Sigmoid colon (tissue), 7 donors: ENCODE results near the gene DUSP22. TPM values are rescaled to one million over a fixed set of nuclear protein-coding genes. Genes with fewer than 3 reads are reported as not detected.

Experiments used
- DNase-seq: peaks from one replicate; pipeline ENCODE4 v3.0.0-alpha.2; 2019
- H3K27ac ChIP-seq, 4 donors: fragments of 200-600 bp; sonication (generic); one replicate each; pipeline ENCODE4 v1.5.1; 2016 to 2019; ENCODE audit warnings: mild to moderate bottlenecking in 1 of 4
- H3K27me3 ChIP-seq, 3 donors: fragments of 200-600 bp; sonication (generic); one replicate each; pipeline ENCODE4 v1.5.1; 2019; ENCODE audit warnings: mild to moderate bottlenecking in 1 of 3
- H3K36me3 ChIP-seq, 4 donors: fragments of 200-600 bp; sonication (generic); one replicate each; pipeline ENCODE4 v1.5.1; 2016 to 2019
- H3K4me1 ChIP-seq, 4 donors: fragments of 200-600 bp; sonication (generic); one replicate each; pipeline ENCODE4 v1.5.1; 2017 to 2019
- H3K4me3 ChIP-seq, 4 donors: fragments of 200-600 bp; sonication (generic); one replicate each; pipeline ENCODE4 v1.5.1; 2017 to 2019; ENCODE audit warnings: mild to moderate bottlenecking in 2 of 4, moderate library complexity in 1 of 4
- H3K9me3 ChIP-seq, 4 donors: fragments of 200-600 bp in 3 of 4; sonication (generic) in 3 of 4; one replicate each; pipeline versions ENCODE4 v1.5.1 to v1.6.1; 2013 to 2019
- CTCF ChIP-seq, 4 experiments: fragments of 450-650 bp in 3 of 4; fragments of 200-600 bp in 1 of 4; IDR thresholded peaks; one replicate each; pipeline ENCODE4 v1.5.1; 2016 to 2019; ENCODE audit warnings: antibody characterized with exemption in 4 of 4, mild to moderate bottlenecking in 3 of 4, moderate library complexity in 2 of 4
- EP300 ChIP-seq, 4 donors: sonication (generic); formaldehyde crosslinking; IDR thresholded peaks; one replicate each; pipeline ENCODE4 v1.6.1; 2017; ENCODE audit warnings: antibody characterized with exemption in 4 of 4
- POLR2A ChIP-seq, 2 donors: fragments of 450-650 bp; IDR thresholded peaks; one replicate each; pipeline ENCODE4 v1.6.1; 2016; ENCODE audit warnings: antibody characterized with exemption in 2 of 2, mild to moderate bottlenecking in 2 of 2, moderate library complexity in 2 of 2
- POLR2AphosphoS5 ChIP-seq, 4 donors: sonication (generic); formaldehyde crosslinking; IDR thresholded peaks; one replicate each; pipeline ENCODE4 v1.6.1; 2017; ENCODE audit warnings: antibody characterized with exemption in 4 of 4
- WGBS, 2 donors: extraction: QIAGEN DNeasy Blood & Tissue Kit; methylation state at CpG; one replicate each; pipeline ENCODE4 v1.1.7; 2013; 5-methylcytosine and 5-hydroxymethylcytosine counted together
- intact Hi-C: fragments of 100-400 bp; cut with DNase I; formaldehyde crosslinking; loops from one replicate; pipeline ENCODE4 v1.15.1; 2023
- polyA plus RNA-seq, 3 donors: library from polyadenylated mRNA; stranded (reverse); fragments of 200-250 nt; gene quantifications; one replicate each; pipeline ENCODE4 v1.2.3, GENCODE V29; 2013
- total RNA-seq, 4 donors: library from RNA; depleted of rRNA; stranded (reverse); fragments of >200 nt; gene quantifications; one replicate each; pipeline ENCODE4 v1.1.0, GENCODE V29; 2016
- donor health status: healthy with polysubstance abuse.
- donor health status: Bipolar disorder and iron deficiency.
- donor health status: healthy.

The DUSP22 gene
- total and polyA plus RNA-seq, 7 donors = 15.7 to 113 (median 55.6) TPM

GRCh38 chr6:389622-390021, 97.3 kb downstream of the DUSP22 start:
- TF ChIP-seq CTCF (IDR thresholded peaks at IDR 0.05) (no peak), POLR2AphosphoS5 (IDR thresholded peaks at IDR 0.05) (no peak)
- intact Hi-C loops = no loop called here

GRCh38 chr6:390914-391558, 98.7 kb downstream of the DUSP22 start:
- Histone ChIP-seq H3K27ac (no peak overlapping the region), H3K27me3 (peaks cover 26 to 94% (median 41%) of the 10 kb centered on the region in 3 donors), H3K9me3 (no peaks in the 10 kb centered on the region), H3K36me3 (no peaks in the 10 kb centered on the region), H3K4me1 (peaks cover 0 to 33% (median 29%) of the 10 kb centered on the region in 4 donors), H3K4me3 (peak overlapping the region in 3 of 4 donors; percentile 32 to 50 (median 45))
- TF ChIP-seq CTCF (IDR thresholded peaks at IDR 0.05) (no peak), POLR2A (IDR thresholded peaks at IDR 0.05) (no peak), EP300 (IDR thresholded peaks at IDR 0.05) (no peak), POLR2AphosphoS5 (IDR thresholded peaks at IDR 0.05) (no peak)
- no peak for DNase-seq
- intact Hi-C loops = no loop called here
- 2 to 6% methylated on average over 44 of the region's 44 CpGs for WGBS, 2 donors

More at GRCh38 chr6:389622-390021, 97.3 kb downstream of the DUSP22 start:
- WGBS, 2 donors = 33 to 43% methylated on average over 8 of the region's 8 CpGs
- peaks cover 0 to 33% (median 29%) of the 10 kb centered on the region in 4 donors for H3K4me1 ChIP-seq
- H3K9me3 ChIP-seq = no peaks in the 10 kb centered on the region
- H3K4me3 ChIP-seq = no peak overlapping the region
- peaks cover 26 to 80% (median 41%) of the 10 kb centered on the region in 3 donors for H3K27me3 ChIP-seq
- no peaks in the 10 kb centered on the region for H3K36me3 ChIP-seq
- no peak for DNase-seq
- no peak overlapping the region for H3K27ac ChIP-seq

DNA sequence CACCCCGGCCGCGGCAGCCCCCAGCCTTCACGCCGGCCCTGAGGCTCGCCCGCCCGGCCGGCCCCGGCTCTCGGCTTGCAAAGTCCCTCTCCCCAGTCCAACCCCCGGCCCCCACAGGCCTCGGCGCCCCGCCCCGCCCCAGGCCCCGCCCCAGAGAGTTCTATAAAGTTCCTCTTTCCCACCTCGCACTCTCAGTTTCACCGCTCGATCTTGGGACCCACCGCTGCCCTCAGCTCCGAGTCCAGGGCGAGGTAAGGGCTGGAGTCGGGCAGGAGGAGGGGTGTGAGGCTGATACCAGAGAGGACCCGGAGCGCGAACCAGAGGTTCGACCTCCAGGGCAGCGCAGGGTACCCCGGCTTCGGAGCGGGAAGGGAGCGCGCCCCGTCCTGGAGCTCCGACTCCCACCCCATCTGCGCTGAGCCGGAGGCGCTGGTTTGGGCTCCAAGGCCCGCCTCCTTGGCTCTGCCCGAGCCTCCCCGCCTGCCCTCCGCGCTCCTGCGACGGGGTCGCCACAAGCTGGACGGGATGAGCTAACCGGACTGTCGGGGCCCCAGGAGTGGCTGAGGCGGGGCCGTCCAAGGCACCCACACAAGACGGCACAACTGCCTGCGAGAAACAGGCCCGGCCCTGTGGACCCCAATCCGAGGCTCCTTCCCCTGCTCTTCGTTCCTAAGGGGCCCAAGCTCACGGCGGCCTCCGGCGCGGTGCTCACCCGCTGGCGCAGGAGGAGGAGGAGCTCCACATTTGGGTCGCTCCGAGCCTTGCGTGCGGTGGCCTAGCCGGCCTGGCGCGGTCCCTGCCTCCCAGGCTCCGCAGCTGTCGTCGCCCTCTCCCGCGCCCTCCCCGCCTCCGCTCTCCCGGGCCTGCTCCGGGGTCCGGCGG, 99.5 kb downstream of the DUSP22 start, which contains the start of gene IRF4:
Gene IRF4, plus strand, starts transcription at position 194 of the 882 bp plus-strand sequence. CDS start 1,401 bp downstream, outside the sequence.
- Histone ChIP-seq H3K4me3 (peak within 1 kb of the TSS in 3 of 4 donors; percentile 32 to 50 (median 45)), H3K27ac (no peak within 1 kb of the TSS), H3K9me3 (no peaks in the 10 kb centered on the region), H3K27me3 (peaks cover 26 to 89% (median 41%) of the 10 kb centered on the region in 3 donors), H3K4me1 (peaks cover 0 to 33% (median 29%) of the 10 kb centered on the region in 4 donors), H3K36me3 (no peaks in the 10 kb centered on the region)
- WGBS, 2 donors = 1 to 6% methylated on average over 82 of the region's 82 CpGs
- TF ChIP-seq CTCF (IDR thresholded peaks at IDR 0.05) (no peak), POLR2AphosphoS5 (IDR thresholded peaks at IDR 0.05) (peak in 2 of 4 donors; percentile 16 to 20), EP300 (IDR thresholded peaks at IDR 0.05) (no peak), POLR2A (IDR thresholded peaks at IDR 0.05) (no peak)
- intact Hi-C loops = no loop called here
- no peak for DNase-seq

DNA sequence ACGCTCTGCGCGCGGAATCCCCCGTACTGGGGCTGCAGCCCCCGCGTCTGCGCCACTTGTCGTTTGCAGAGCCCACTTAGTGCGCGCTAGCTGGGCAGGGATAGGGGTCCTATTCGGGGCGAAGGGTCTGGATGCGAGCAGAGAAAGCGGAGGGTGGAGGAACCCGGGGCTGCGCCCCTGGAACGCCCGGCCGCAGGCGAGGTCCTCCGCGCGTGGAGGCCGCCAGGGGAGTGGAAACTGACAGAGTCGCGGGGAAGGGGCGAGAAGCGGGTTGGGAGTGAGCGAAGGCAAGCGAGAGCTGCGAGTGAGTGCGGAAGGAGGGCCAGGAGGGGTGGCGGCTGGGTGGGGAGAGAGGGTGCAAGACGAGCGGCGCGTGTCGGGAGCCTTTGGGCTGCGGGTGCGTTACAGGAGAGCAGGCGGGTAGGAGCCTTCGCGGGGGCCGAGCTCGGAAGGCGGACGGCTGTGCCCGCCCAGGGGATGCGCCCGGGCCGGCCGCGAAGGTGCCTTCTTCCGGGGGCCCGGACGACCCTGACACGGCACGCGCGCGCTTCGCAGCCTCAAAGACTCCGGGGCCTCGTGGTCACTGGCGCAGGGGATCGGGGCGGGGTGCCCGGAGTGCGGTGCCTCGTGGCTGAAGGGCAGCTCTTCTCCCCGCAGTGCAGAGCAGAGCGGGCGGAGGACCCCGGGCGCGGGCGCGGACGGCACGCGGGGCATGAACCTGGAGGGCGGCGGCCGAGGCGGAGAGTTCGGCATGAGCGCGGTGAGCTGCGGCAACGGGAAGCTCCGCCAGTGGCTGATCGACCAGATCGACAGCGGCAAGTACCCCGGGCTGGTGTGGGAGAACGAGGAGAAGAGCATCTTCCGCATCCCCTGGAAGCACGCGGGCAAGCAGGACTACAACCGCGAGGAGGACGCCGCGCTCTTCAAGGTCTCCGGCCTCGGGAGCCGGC, 100.4 kb downstream of the DUSP22 start:
- no peak for TF ChIP-seq CTCF (IDR thresholded peaks at IDR 0.05)
- TF ChIP-seq POLR2AphosphoS5 (IDR thresholded peaks at IDR 0.05) = no peak
- no peak for TF ChIP-seq EP300 (IDR thresholded peaks at IDR 0.05)
- no peak for TF ChIP-seq POLR2A (IDR thresholded peaks at IDR 0.05)
- WGBS, 2 donors = 2 to 17% methylated on average over 108 of the region's 108 CpGs
- DNase-seq = no peak
- Histone ChIP-seq H3K9me3 (no peaks in the 10 kb centered on the region), H3K27me3 (peaks cover 26 to 90% (median 41%) of the 10 kb centered on the region in 3 donors), H3K27ac (no peak overlapping the region), H3K4me1 (peaks cover 0 to 33% (median 29%) of the 10 kb centered on the region in 4 donors), H3K36me3 (no peaks in the 10 kb centered on the region), H3K4me3 (peak overlapping the region in 3 of 4 donors; percentile 32 to 50 (median 45))
- intact Hi-C loops = no loop called here
